Stimulated activated CD4-positive, alpha-beta T cell treated with anti-CD3 and anti-CD28 coated beads, Interleukin-4, amount 100 ng/mL, for 1 hour (primary cell): ENCODE results near the gene PRDM16.

ENCODE experiments used
- DNase-seq: peaks from one replicate; pipeline ENCODE4 v3.0.0-alpha.2; 2020

The PRDM16 gene

GRCh38 chr1:3450202-3450863 lies 381.3 kb downstream of the PRDM16 start:
- no peak for DNase-seq

- no peak for DNase-seq
These were observed 382.0 kb downstream of the PRDM16 start for GRCh38 chr1:3450983-3451382.

GRCh38 chr1:3451994-3452865 lies 383.2 kb downstream of the PRDM16 start:
- DNase-seq: no peak

GRCh38 chr1:3452866-3453175 lies 383.8 kb downstream of the PRDM16 start:
- DNase-seq: no peak

- peak; percentile 75 for DNase-seq
These were observed 384.3 kb downstream of the PRDM16 start for GRCh38 chr1:3453203-3453761.

- DNase-seq: peak; percentile 30
These were observed 385.1 kb downstream of the PRDM16 start, which contains the start of gene ARHGEF16 for GRCh38 chr1:3453891-3454810. TSS of gene ARHGEF16 (plus strand) at chr1:3454665. CDS start at chr1:3463085, 8,420 bp downstream.

GRCh38 chr1:3454811-3455618 lies 386.0 kb downstream of the PRDM16 start:
- no peak for DNase-seq

- DNase-seq: no peak
These were observed 386.9 kb downstream of the PRDM16 start for GRCh38 chr1:3455670-3456448.

- DNase-seq: no peak
These were observed 387.5 kb downstream of the PRDM16 start for GRCh38 chr1:3456449-3456963.

- DNase-seq: no peak
These were observed 388.2 kb downstream of the PRDM16 start for GRCh38 chr1:3456964-3457909.

- no peak for DNase-seq
These were observed 389.2 kb downstream of the PRDM16 start for GRCh38 chr1:3457910-3458883.

GRCh38 chr1:3459051-3459908 lies 390.3 kb downstream of the PRDM16 start:
- no peak for DNase-seq

- DNase-seq: no peak
These were observed 391.1 kb downstream of the PRDM16 start for GRCh38 chr1:3459940-3460671.

GRCh38 chr1:3460672-3461131 lies 391.7 kb downstream of the PRDM16 start:
- no peak for DNase-seq

GRCh38 chr1:3461238-3461933 lies 392.4 kb downstream of the PRDM16 start:
- DNase-seq: no peak

GRCh38 chr1:3461934-3462275 lies 392.9 kb downstream of the PRDM16 start:
- DNase-seq: no peak
